Type B pancreatic cell (in vitro differentiated cells): Measurements from ENCODE around the gene TRAT1. TPM values are rescaled to one million over a fixed set of nuclear protein-coding genes. Genes with fewer than 3 reads are reported as not detected.

Source experiments
- DNase-seq: peaks from one replicate; pipeline ENCODE4 v3.0.0; 2021; ENCODE audit warnings: mixed read lengths; ENCODE audit not compliant: unreplicated experiment; ENCODE audit errors: extremely low spot score
- H3K27ac Mint-ChIP-seq: 2 replicates; pipeline ENCODE4 v1.8.0; 2021; ENCODE audit warnings: mild to moderate bottlenecking, mixed read lengths
- H3K27me3 Mint-ChIP-seq: 2 replicates; pipeline ENCODE4 v1.8.0; 2021; ENCODE audit warnings: mixed read lengths
- H3K36me3 Mint-ChIP-seq: 2 replicates; pipeline ENCODE4 v1.8.0; 2021; ENCODE audit warnings: mixed read lengths
- H3K4me1 Mint-ChIP-seq: one replicate; pipeline ENCODE4 v1.8.0; 2021; ENCODE audit warnings: mixed read lengths; ENCODE audit not compliant: unreplicated experiment
- H3K4me3 Mint-ChIP-seq: 2 replicates; pipeline ENCODE4 v1.8.0; 2021; ENCODE audit warnings: mild to moderate bottlenecking, mixed read lengths
- H3K9me3 Mint-ChIP-seq: 2 replicates; pipeline ENCODE4 v1.8.0; 2021; ENCODE audit warnings: mixed read lengths
- total RNA-seq: library from RNA; stranded (reverse); gene quantifications from 2 replicates; pipeline ENCODE4 v1.2.1, GENCODE V29; 2021; ENCODE audit warnings: low replicate concordance
- TF ChIP-seq, protein P1 (sequence below): fragments of 200-600 bp; sonication (generic); conservative IDR thresholded peaks from 2 replicates; pipeline ENCODE4 v1.5.0; 2021; ENCODE audit warnings: antibody characterized with exemption, mild to moderate bottlenecking

TRAT1 gene
- total RNA-seq, 1 donor from 2014 or later: not detected

DNA sequence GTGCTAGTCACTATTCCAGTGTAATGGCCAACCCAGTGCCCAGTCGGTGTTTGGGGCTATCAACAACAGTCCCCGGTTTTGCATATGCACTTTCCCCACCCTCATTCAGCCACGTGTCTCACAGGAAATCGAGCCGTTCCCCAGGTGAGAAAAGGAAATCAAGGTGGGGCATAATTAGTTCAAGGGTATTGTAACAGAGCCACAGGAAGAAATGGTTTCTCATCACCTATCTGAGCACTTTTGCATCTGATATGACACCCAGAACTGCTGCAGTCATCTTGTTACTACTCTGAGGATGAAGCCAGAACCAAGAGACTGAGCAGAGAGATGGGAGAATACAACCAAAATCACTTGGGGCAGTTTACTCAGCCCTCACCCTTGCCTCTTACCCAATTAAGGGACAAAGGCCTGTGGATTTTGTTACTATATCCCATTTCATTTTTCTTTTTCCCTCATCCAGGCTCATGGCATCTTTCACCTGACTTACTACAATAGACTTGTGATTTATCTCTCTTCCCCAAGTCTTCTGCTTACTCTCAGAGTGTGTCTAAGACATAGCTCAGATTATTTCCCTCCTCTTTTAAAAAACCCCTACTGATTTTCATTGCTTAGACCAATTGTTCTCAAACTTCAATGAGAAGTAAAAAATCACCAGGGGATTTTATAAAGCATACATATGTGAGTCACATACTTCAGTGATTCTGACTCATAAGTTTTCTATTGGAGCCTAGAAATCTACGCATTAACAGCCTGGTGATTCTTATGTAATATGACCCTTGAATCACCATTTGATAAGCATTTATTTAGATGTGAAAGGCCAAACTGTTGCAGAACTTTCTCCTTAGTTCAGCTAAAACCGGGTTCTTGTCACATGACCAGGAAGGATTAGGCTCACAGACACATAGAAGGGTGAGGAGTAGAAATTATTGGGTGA, 40.5 kb downstream of the TRAT1 start:
- Mint-ChIP-seq H3K27me3 (no peaks in the 10 kb centered on the region), H3K9me3 (peaks cover 3% of the 10 kb centered on the region), H3K4me3 (no peak overlapping the region), H3K36me3 (no peaks in the 10 kb centered on the region), H3K27ac (no peak overlapping the region), H3K4me1 (peaks cover 5% of the 10 kb centered on the region)
- TF ChIP-seq, protein P1, sequence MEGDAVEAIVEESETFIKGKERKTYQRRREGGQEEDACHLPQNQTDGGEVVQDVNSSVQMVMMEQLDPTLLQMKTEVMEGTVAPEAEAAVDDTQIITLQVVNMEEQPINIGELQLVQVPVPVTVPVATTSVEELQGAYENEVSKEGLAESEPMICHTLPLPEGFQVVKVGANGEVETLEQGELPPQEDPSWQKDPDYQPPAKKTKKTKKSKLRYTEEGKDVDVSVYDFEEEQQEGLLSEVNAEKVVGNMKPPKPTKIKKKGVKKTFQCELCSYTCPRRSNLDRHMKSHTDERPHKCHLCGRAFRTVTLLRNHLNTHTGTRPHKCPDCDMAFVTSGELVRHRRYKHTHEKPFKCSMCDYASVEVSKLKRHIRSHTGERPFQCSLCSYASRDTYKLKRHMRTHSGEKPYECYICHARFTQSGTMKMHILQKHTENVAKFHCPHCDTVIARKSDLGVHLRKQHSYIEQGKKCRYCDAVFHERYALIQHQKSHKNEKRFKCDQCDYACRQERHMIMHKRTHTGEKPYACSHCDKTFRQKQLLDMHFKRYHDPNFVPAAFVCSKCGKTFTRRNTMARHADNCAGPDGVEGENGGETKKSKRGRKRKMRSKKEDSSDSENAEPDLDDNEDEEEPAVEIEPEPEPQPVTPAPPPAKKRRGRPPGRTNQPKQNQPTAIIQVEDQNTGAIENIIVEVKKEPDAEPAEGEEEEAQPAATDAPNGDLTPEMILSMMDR: no peak
- DNase-seq: no peak

DNA sequence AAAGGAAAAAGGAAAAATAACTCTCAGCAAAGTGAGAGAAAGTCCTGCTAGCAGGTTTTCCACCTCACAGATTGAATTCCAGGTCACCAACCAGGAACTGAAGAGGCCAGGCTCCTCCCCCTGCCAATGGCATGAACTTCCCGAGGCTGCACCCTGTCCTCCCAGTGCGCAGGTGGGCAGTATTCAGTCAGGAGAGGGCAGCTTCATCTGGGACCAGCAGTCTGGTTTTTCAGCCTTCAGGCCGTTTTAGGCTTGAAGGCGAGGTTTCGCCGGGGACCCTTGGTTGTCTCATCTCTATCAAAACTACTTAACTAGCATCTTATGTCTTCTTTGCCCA, 41.2 kb downstream of the TRAT1 start:
- H3K4me3 Mint-ChIP-seq: no peak overlapping the region

DNA sequence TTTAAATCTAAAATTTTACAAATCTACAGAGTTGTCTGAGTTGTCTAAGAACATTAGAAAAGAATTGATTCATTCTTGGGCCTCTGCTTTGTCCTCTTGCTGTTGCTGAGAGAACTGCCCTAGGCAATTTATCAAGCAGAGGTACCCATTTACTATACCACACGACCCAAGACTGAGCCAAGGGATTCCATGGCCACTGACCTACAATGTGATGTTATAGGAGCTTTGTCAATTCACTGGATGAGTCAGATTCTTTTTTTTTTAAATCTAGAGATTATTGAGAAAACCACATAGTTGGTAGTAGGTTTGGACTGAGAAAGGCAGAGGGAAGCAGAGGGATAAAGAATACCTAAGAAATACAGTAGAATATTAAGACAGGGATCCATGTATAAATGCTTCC, 55.3 kb downstream of the TRAT1 start:
- H3K36me3 Mint-ChIP-seq: no peaks in the 10 kb centered on the region
- no peak overlapping the region for H3K27ac Mint-ChIP-seq
- DNase-seq: no peak
- no peaks in the 10 kb centered on the region for H3K9me3 Mint-ChIP-seq
- H3K27me3 Mint-ChIP-seq: no peaks in the 10 kb centered on the region
- TF ChIP-seq, protein P1: no peak
- peaks cover 11% of the 10 kb centered on the region for H3K4me1 Mint-ChIP-seq
- H3K4me3 Mint-ChIP-seq: no peak overlapping the region

More for the DNA sequence above, 41.2 kb downstream of the TRAT1 start:
- Mint-ChIP-seq H3K27ac (no peak overlapping the region), H3K36me3 (no peaks in the 10 kb centered on the region), H3K27me3 (no peaks in the 10 kb centered on the region), H3K9me3 (peaks cover 3% of the 10 kb centered on the region), H3K4me1 (peaks cover 5% of the 10 kb centered on the region)
- no peak for DNase-seq
- TF ChIP-seq, protein P1: no peak

DNA sequence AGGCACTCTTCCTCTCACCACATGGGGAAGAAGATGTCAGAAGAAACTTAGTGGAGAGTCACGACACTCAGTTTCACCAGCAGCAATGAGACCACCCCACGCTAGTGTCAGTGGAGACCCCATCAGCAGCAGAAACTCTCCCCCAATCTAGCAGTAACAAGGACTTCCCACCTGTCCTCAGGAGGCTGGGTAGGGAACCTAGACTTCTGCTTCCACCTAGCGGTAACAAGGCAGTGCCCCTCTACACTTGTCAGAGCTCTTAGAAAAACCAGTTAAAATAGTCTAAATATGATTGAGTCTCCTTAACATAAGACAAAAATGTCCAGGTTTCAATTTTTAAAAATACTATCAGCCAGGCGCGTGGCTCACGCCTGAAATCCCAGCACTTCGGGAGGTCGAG, 57.3 kb downstream of the TRAT1 start:
- no peak overlapping the region for H3K27ac Mint-ChIP-seq
- H3K36me3 Mint-ChIP-seq: no peaks in the 10 kb centered on the region
- H3K4me1 Mint-ChIP-seq: peaks cover 11% of the 10 kb centered on the region
- no peak overlapping the region for H3K4me3 Mint-ChIP-seq
- TF ChIP-seq, protein P1: no peak
- no peaks in the 10 kb centered on the region for H3K9me3 Mint-ChIP-seq
- DNase-seq: no peak
- no peaks in the 10 kb centered on the region for H3K27me3 Mint-ChIP-seq

DNA sequence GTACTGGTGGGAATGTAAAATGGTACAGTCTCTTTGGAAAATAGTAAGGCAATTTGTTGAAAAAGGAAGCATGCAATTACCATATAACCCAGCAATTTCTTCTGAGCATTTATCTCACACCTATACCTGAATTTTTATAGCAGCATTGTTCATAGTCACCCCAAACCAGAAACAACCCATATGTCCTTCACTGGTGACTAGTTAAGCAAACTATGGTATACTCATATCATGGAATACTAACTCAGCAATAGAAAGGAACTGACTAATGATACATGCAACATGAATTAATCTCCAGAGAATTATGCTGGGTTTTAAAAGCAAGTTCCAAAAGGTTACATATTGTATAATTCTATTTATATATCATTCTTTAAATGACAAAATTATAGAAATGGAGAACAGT, 60.2 kb downstream of the TRAT1 start:
- Mint-ChIP-seq H3K27me3 (no peaks in the 10 kb centered on the region), H3K9me3 (no peaks in the 10 kb centered on the region), H3K4me3 (no peak overlapping the region), H3K36me3 (no peaks in the 10 kb centered on the region), H3K4me1 (peaks cover 5% of the 10 kb centered on the region), H3K27ac (no peak overlapping the region)
- TF ChIP-seq, protein P1: no peak
- DNase-seq: no peak
